ENCODE results near the gene SLC37A2.

SLC37A2 gene

GRCh38 chr11:125111343-125112207 is 48.5 kb downstream of the SLC37A2 start, which contains the start of gene TMEM218:
TMEM218 (minus strand) TSS chr11:125111626; CDS start chr11:125102241, 9,385 bp downstream.
- peak; percentile 87 for DNase-seq (ENCODE audit: low read depth)

- no peak for DNase-seq (ENCODE audit: low read depth)
Observed at GRCh38 chr11:125112208-125112604, 49.1 kb downstream of the SLC37A2 start.

- DNase-seq (ENCODE audit: low read depth) = no peak
Observed at GRCh38 chr11:125114518-125114917, 51.4 kb downstream of the SLC37A2 start.

GRCh38 chr11:125117429-125117828 is 54.3 kb downstream of the SLC37A2 start:
- no peak for DNase-seq (ENCODE audit: low read depth)

GRCh38 chr11:125123194-125123946 is 60.3 kb downstream of the SLC37A2 start:
- DNase-seq (ENCODE audit: low read depth) = no peak

- DNase-seq (ENCODE audit: low read depth) = no peak
Observed at GRCh38 chr11:125123947-125124617, 61.0 kb downstream of the SLC37A2 start.

GRCh38 chr11:125124618-125124992 is 61.5 kb downstream of the SLC37A2 start:
- DNase-seq (ENCODE audit: low read depth) = no peak

- DNase-seq (ENCODE audit: low read depth) = no peak
Observed at GRCh38 chr11:125128450-125128849, 65.3 kb downstream of the SLC37A2 start.

GRCh38 chr11:125129316-125129993 is 66.3 kb downstream of the SLC37A2 start:
- no peak for DNase-seq (ENCODE audit: low read depth)

GRCh38 chr11:125132071-125132470 is 69.0 kb downstream of the SLC37A2 start:
- no peak for DNase-seq (ENCODE audit: low read depth)

GRCh38 chr11:125132596-125132995 is 69.5 kb downstream of the SLC37A2 start:
- DNase-seq (ENCODE audit: low read depth) = no peak

- no peak for DNase-seq (ENCODE audit: low read depth)
Observed at GRCh38 chr11:125136001-125136400, 72.9 kb downstream of the SLC37A2 start.

- no peak for DNase-seq (ENCODE audit: low read depth)
Observed at GRCh38 chr11:125138966-125139365, 75.9 kb downstream of the SLC37A2 start.

GRCh38 chr11:125139778-125140177 is 76.7 kb downstream of the SLC37A2 start:
- DNase-seq (ENCODE audit: low read depth) = no peak
